ENCODE results near the gene PHYH. TPM values are rescaled to one million over a fixed set of nuclear protein-coding genes. Genes with fewer than 3 reads are reported as not detected.
"Not testable (repeated sequence)": the region's sequence is repeated elsewhere in the genome, so short reads cannot be mapped to it uniquely, and the experiment has no call there.

Gene PHYH
- total RNA-seq, 1 donor from 2014 or later, result 101 TPM

- DNase-seq (ENCODE audit: low spot score), result no peak
- intact Hi-C loops (cut with DNase I), result no loop called here
These were observed 63.2 kb downstream of the PHYH start for GRCh38 chr10:13236638-13237037.

- intact Hi-C loops (cut with DNase I); DNase-seq (ENCODE audit: low spot score): not testable (repeated sequence)
These were observed 65.1 kb downstream of the PHYH start for GRCh38 chr10:13234736-13235135.

GRCh38 chr10:13234172-13234571 lies 65.7 kb downstream of the PHYH start, which contains the start of gene UCMA:
TSS of gene UCMA (minus strand) at chr10:13234374. CDS start at chr10:13234258, 116 bp downstream.
- no peak for DNase-seq (ENCODE audit: low spot score)
- intact Hi-C loops (cut with DNase I), result no loop called here

- DNase-seq (ENCODE audit: low spot score), result no peak
- intact Hi-C loops (cut with DNase I), result no loop called here
These were observed 66.5 kb downstream of the PHYH start for GRCh38 chr10:13233358-13233757.

GRCh38 chr10:13231808-13232207 lies 68.1 kb downstream of the PHYH start:
- DNase-seq (ENCODE audit: low spot score), result no peak
- intact Hi-C loops (cut with DNase I), result no loop called here

- DNase-seq (ENCODE audit: low spot score), result no peak
- intact Hi-C loops (cut with DNase I), result no loop called here
These were observed 68.7 kb downstream of the PHYH start for GRCh38 chr10:13231190-13231589.

Other genes starting within 250 kb of the PHYH start
- gene OPTN, start 199.9 kb downstream of the PHYH start, total RNA-seq, result 126 TPM
- 0.22 TPM for gene MCM10, start 138.5 kb downstream of the PHYH start, total RNA-seq
- gene UCMA, start 65.7 kb downstream of the PHYH start, total RNA-seq, result not detected
- 30.4 TPM for gene SEPHS1, start 48.2 kb upstream of the PHYH start, total RNA-seq
- 14.0 TPM for gene BEND7, start 228.9 kb upstream of the PHYH start, total RNA-seq

All from cardiac septum (tissue), 1 donor.